ENCODE measurements around the gene TPO.

The TPO gene

GRCh38 chr2:1584051-1584531 lies 170.8 kb downstream of the TPO start:
- DNase-seq (ENCODE audit: low read depth in 2 of 2): no peak

GRCh38 chr2:1584691-1585485 lies 171.6 kb downstream of the TPO start:
- DNase-seq (ENCODE audit: low read depth in 2 of 2): no peak

GRCh38 chr2:1585635-1586034 lies 172.4 kb downstream of the TPO start:
- DNase-seq (ENCODE audit: low read depth in 2 of 2): no peak

GRCh38 chr2:1586251-1586922 lies 173.1 kb downstream of the TPO start:
- no peak for DNase-seq (ENCODE audit: low read depth in 2 of 2)

GRCh38 chr2:1586923-1587840 lies 173.9 kb downstream of the TPO start:
- DNase-seq (ENCODE audit: low read depth in 2 of 2): no peak

- DNase-seq (ENCODE audit: low read depth in 2 of 2): no peak
Observed at GRCh38 chr2:1588051-1588977, 175.1 kb downstream of the TPO start.

- no peak for DNase-seq (ENCODE audit: low read depth in 2 of 2)
Observed at GRCh38 chr2:1588978-1589621, 175.8 kb downstream of the TPO start.

GRCh38 chr2:1590596-1591460 lies 177.6 kb downstream of the TPO start:
- DNase-seq (ENCODE audit: low read depth in 2 of 2): no peak

GRCh38 chr2:1591461-1591770 lies 178.2 kb downstream of the TPO start:
- no peak for DNase-seq (ENCODE audit: low read depth in 2 of 2)

All from activated CD4-positive, alpha-beta T cell treated with anti-CD3 and anti-CD28 coated beads for 24 hours (primary cell).